Lung (tissue), 12 donors: ENCODE measurements around the gene ANKHD1. TPM values are rescaled to one million over a fixed set of nuclear protein-coding genes. Genes with fewer than 3 reads are reported as not detected.

Source experiments
- ATAC-seq: fragments of 200-7000 bp; cut with Tn5 transposase; one replicate; pipeline ENCODE4 v1.9.1; 2020; ENCODE audit warnings: moderate number of reproducible peaks; ENCODE audit not compliant: insufficient read depth, low FRiP score
- DNase-seq, 3 donors: peaks; one replicate each; pipeline ENCODE4 v3.0.0-alpha.2; 2013 to 2017
- H3K27ac ChIP-seq, 2 donors: one replicate each; pipeline ENCODE4 v1.5.1; 2013; ENCODE audit warnings: mild to moderate bottlenecking in 2 of 2, moderate library complexity in 2 of 2, control low read depth in 1 of 2, inconsistent platforms in 1 of 2, low read depth in 1 of 2, low read length in 1 of 2
- H3K27me3 ChIP-seq, 3 donors: one replicate each; pipeline ENCODE4 v1.5.1; 2013; ENCODE audit warnings: low read length in 2 of 3; ENCODE audit not compliant: control insufficient read depth in 3 of 3, insufficient read depth in 3 of 3
- H3K36me3 ChIP-seq, 4 donors: one replicate each; pipeline ENCODE4 v1.5.1; 2013; ENCODE audit warnings: low read length in 4 of 4, mild to moderate bottlenecking in 1 of 4, moderate library complexity in 1 of 4; ENCODE audit not compliant: control insufficient read depth in 4 of 4, insufficient read depth in 4 of 4
- H3K4me1 ChIP-seq, 5 donors: one replicate each; pipeline ENCODE4 v1.5.1; 2013; ENCODE audit warnings: low read length in 5 of 5, mild to moderate bottlenecking in 2 of 5, moderate library complexity in 1 of 5; ENCODE audit not compliant: control insufficient read depth in 5 of 5, insufficient read depth in 5 of 5
- H3K4me3 ChIP-seq: one replicate; pipeline ENCODE4 v1.5.1; 2013; ENCODE audit warnings: mild to moderate bottlenecking, control low read depth, moderate library complexity
- H3K9ac ChIP-seq, 2 donors: one replicate each; pipeline ENCODE4 v1.5.1; 2013; ENCODE audit warnings: low read length in 2 of 2, control low read depth in 1 of 2; ENCODE audit not compliant: insufficient read depth in 1 of 2
- H3K9me3 ChIP-seq, 4 donors: one replicate each; pipeline ENCODE4 v1.5.1; 2013; ENCODE audit warnings: low read length in 3 of 4, mild to moderate bottlenecking in 1 of 4, moderate library complexity in 1 of 4; ENCODE audit not compliant: control insufficient read depth in 4 of 4, insufficient read depth in 3 of 4
- WGBS, 2 donors: extraction: QIAGEN DNeasy Blood & Tissue Kit; methylation state at CpG; one replicate each; pipeline ENCODE4 v1.1.7; 2013; 5-methylcytosine and 5-hydroxymethylcytosine counted together
- polyA plus RNA-seq, 2 donors: library from polyadenylated mRNA; stranded (reverse); fragments of 200-250 nt; gene quantifications; one replicate each; pipeline ENCODE4 v1.2.1, GENCODE V29; 2013
- total RNA-seq, 2 donors: library from RNA; depleted of rRNA in 1 of 2; stranded (reverse); fragments of >200 nt in 1 of 2; gene quantifications; one replicate each; pipeline ENCODE4 v1.2.1, GENCODE V29; 2014 to 2021
- TF ChIP-seq, protein P1 (sequence below): IDR thresholded peaks from 2 replicates; pipeline ENCODE4 v1.5.1; 2012; ENCODE audit warnings: mild to moderate bottlenecking; ENCODE audit errors: control extremely low read depth, extremely low read depth
- donor health status: control.
- donor health status: control.
- donor health status: Bipolar disorder and iron deficiency.
- donor health status: healthy.
- donor health status: DM: yes; HTN: yes; CAD: no.

The ANKHD1 gene
- total and polyA plus RNA-seq, 4 donors: 53.0 to 200 (median 90.8) TPM

DNA sequence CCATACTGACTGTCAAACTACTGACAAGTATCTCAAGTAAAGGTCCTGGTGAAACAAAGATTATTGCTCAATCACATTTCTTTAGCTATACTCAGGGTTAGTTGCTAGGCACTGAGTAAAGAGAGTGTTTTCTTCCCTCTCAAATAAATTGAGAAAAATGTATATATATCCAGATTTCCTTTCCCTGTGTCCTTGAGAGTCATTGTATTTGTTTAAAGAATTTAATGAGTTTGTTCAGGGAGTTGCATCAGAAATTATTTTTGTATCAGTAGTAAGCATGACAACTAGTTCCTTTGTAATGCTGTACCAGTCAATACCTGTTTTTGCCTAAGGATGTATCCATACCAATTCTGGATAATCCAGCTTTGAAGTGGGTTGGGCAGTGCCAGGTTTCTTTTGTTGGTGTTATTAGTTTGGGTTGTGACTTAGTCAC, 3.2 kb upstream of the ANKHD1 start:
- Histone ChIP-seq H3K4me3 (no peak overlapping the region), H3K36me3 (peaks cover 0 to 7% (median under 1%) of the 10 kb centered on the region in 4 donors), H3K9me3 (no peaks in the 10 kb centered on the region), H3K27ac (no peak overlapping the region), H3K9ac (no peak overlapping the region), H3K27me3 (no peaks in the 10 kb centered on the region), H3K4me1 (peaks cover 3 to 11% (median 3%) of the 10 kb centered on the region in 5 donors)
- TF ChIP-seq, protein P1, sequence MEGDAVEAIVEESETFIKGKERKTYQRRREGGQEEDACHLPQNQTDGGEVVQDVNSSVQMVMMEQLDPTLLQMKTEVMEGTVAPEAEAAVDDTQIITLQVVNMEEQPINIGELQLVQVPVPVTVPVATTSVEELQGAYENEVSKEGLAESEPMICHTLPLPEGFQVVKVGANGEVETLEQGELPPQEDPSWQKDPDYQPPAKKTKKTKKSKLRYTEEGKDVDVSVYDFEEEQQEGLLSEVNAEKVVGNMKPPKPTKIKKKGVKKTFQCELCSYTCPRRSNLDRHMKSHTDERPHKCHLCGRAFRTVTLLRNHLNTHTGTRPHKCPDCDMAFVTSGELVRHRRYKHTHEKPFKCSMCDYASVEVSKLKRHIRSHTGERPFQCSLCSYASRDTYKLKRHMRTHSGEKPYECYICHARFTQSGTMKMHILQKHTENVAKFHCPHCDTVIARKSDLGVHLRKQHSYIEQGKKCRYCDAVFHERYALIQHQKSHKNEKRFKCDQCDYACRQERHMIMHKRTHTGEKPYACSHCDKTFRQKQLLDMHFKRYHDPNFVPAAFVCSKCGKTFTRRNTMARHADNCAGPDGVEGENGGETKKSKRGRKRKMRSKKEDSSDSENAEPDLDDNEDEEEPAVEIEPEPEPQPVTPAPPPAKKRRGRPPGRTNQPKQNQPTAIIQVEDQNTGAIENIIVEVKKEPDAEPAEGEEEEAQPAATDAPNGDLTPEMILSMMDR: no peak
- no peak for ATAC-seq
- no peak for DNase-seq

DNA sequence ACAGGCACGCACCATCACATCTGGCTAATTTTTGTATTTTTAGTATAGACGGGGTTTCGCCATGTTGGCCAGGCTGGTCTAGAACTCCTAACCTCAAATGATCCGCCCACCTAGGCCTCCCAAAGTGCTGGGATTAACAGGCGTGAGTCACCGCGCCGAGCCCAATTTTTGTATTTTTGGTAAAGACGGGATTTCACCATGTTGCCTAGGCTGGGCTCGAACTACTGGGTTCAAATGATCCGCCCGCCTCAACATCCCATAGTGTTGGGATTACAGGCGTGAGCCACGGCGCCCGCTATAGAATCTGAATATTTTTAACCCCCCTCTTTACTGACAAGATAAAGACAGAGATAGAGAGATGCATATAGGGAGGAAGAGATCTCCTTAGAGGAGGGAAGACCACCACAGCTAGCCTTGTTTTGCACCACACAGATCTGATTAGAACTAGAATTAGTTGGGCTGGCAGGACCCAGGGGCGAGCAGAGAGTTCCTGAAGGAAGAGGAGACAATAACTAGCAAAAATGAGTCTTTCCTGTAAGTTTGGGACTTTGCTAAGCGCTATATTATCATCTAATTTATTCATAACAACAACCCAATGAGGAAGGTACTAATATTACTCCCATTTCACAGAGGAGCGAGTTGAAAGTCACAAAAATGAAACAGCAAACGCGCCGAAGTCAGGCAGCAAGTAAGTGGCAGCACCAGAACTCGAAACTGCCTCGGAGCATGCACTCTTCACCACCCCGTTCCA, 1.5 kb upstream of the ANKHD1 start:
- TF ChIP-seq, protein P1: no peak
- Histone ChIP-seq H3K27ac (peak overlapping the region; percentile 87 to 91), H3K27me3 (no peaks in the 10 kb centered on the region), H3K9ac (peak overlapping the region; percentile 13 to 90), H3K9me3 (no peaks in the 10 kb centered on the region), H3K4me1 (peaks cover 3 to 19% (median 7%) of the 10 kb centered on the region in 5 donors), H3K36me3 (peaks cover 0 to 7% (median 0%) of the 10 kb centered on the region in 4 donors), H3K4me3 (peak overlapping the region; percentile 66)
- ATAC-seq: no peak
- no peak for DNase-seq
- 49 to 54% methylated on average over 25 of the region's 25 CpGs for WGBS, 2 donors

DNA sequence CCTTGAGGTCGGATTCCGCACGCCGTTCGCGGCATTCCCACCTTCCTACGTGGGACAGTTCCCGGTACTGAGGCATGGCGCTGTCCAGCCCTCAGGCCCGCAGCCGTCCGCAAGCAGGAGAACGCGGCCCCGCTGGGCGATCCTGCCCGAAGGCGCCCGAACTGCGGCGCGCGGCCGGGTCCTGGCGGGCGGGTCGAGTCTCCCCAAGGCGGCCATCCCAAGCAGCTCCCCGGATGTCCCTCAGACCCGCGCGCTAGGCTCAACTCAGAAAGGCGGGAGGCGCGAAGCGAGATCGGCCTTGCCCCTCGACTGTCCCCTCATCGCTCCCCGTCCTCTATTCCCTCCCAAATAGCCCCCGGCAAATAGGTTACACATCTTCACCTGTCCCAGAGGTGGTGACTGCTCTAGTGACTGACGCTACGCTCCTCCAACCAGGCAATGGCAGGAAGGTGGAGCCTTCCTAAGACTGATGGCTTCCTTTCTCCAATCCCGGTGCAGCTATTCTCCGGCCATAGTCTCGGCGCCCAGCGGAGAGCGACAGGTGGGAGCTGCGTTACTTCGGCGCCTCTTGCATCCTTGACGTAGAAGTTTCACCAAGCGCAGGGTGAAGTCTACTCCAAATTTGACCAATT, 787 bp upstream of the ANKHD1 start:
- H3K27ac ChIP-seq: peak overlapping the region; percentile 87 to 91
- H3K9me3 ChIP-seq: no peaks in the 10 kb centered on the region
- peaks cover 3 to 19% (median 7%) of the 10 kb centered on the region in 5 donors for H3K4me1 ChIP-seq
- peak; percentile 83 for ATAC-seq
- peak overlapping the region; percentile 66 for H3K4me3 ChIP-seq
- 0% methylated on average over 45 to 54 of the region's 54 CpGs for WGBS, 2 donors
- no peaks in the 10 kb centered on the region for H3K27me3 ChIP-seq
- DNase-seq: peak; percentile 93 to 98 (median 97)
- H3K36me3 ChIP-seq: peaks cover 0 to 7% (median 0%) of the 10 kb centered on the region in 4 donors
- TF ChIP-seq, protein P1: no peak
- H3K9ac ChIP-seq: peak overlapping the region; percentile 13 to 90
